GM19043 (cell line): ENCODE measurements around the gene DENND1A.
"Not testable (repeated sequence)": the region's sequence is repeated elsewhere in the genome, so short reads cannot be mapped to it uniquely, and the experiment has no call there.

ENCODE experiments used
- ATAC-seq: cut with Tn5 transposase; IDR thresholded peaks from one replicate; pipeline ENCODE4 v1.9.1; 2021; ENCODE audit warnings: low read depth; ENCODE audit not compliant: unreplicated experiment

Gene DENND1A

DNA sequence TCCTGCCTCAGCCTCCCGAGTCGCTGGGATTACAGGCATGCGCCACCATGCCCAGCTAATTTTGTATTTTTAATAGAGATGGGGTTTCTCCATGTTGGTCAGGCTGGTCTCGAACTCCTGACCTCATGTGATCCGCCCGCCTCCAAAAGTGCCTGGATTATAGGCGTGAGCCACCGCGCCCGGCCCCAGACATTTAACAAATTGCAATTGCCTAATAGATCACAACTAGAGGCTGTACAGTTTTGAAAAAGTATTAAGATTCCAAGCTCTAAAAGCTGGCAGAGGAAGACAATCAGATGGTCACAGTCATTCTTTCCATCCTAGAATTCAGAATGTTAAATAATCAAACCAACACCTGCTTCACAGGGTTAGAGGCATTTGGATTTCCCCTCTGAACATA, 293.1 kb downstream of the DENND1A start:
- not testable (repeated sequence) for ATAC-seq

DNA sequence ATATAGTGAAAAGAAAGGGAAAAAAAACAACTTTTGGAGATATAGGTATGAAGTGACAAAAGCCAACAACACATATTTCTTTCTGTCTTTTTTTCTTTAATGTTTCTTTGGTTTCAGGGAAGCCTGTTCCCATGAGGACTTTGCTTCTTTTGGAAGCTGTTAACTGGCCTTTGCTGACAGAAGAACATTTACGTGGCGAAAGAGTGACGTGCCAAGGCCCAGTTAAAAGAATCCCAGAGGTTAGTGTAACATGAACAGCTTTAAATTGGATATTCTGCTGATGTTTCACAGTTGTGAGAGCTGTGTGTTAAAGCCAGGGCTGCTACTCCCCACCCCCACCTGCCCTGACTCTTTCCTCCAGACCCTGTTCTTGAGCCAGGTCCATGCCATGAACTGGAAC, 298.1 kb downstream of the DENND1A start:
- ATAC-seq = no peak

GRCh38 chr9:123630233-123630632, 299.7 kb downstream of the DENND1A start:
- no peak for ATAC-seq

- no peak for ATAC-seq
Measured at GRCh38 chr9:123629531-123629930, 300.4 kb downstream of the DENND1A start.

DNA sequence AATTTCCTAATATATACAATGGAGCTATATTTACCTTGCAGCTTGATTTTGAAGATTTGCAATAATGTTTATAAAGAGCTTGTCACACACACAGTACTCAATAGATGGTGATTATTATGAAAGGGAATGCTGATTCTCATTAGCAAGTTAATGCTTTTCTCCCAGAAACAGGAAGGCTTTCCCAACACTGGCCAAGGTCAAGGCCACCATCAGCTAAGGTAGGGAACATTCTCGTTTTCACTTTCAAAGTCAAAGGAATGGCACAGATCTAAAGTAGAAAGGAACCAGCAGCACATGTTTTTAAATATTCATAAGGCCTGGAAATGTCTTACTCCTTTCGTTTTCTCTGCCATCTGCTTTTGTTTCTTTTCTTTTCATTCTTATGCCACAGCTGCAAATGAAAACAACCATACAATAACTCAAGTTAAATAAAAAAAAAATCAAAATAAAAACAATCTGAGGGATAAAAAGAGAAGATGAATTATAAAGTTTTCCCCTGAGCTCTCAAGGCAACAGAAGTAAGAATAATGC, 307.1 kb downstream of the DENND1A start:
- no peak for ATAC-seq

DNA sequence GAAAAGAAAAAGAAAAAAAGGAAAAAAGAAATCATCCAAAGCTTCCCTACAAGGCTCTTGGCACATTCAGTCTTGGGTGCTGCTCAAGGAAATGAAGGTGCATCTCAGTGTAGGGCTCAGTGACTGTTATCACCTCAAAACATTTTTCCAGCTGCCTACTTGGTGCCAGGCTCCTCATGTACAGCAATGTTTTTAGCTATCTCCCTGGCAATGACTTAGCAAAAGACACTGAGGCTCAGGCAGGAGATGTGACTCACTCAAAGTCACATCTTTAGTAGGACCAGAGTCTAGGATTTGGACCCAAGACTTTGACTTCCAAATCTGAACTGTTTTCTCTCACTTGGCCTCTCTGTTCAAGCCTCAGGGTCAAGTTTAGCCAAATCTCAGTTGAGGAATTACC, 309.7 kb downstream of the DENND1A start:
- ATAC-seq = no peak

- no peak for ATAC-seq
Measured at GRCh38 chr9:123617952-123618678, 311.8 kb downstream of the DENND1A start.

DNA sequence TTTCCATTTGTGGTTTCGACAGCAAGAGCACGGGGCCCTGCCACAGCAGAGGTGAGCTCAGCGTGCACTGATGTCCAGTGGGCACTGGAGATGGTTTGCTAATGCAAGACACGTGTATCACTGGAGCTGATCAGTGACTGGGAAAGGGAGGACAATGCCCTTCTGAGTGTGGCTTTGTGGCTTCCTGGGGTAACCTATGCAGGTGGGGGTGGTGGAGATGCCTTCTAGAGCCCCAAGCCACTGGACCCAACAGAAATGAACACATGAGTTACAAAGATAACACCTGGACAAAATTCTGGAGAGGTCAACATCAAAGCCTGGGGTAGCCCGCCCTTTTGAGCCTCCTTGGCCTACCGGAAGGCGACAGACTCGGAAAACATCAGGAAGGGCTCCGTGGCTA, 312.6 kb downstream of the DENND1A start:
- no peak for ATAC-seq

- no peak for ATAC-seq
Measured at GRCh38 chr9:123616707-123617106, 313.2 kb downstream of the DENND1A start.

GRCh38 chr9:123615381-123615780, 314.5 kb downstream of the DENND1A start:
- no peak for ATAC-seq

DNA sequence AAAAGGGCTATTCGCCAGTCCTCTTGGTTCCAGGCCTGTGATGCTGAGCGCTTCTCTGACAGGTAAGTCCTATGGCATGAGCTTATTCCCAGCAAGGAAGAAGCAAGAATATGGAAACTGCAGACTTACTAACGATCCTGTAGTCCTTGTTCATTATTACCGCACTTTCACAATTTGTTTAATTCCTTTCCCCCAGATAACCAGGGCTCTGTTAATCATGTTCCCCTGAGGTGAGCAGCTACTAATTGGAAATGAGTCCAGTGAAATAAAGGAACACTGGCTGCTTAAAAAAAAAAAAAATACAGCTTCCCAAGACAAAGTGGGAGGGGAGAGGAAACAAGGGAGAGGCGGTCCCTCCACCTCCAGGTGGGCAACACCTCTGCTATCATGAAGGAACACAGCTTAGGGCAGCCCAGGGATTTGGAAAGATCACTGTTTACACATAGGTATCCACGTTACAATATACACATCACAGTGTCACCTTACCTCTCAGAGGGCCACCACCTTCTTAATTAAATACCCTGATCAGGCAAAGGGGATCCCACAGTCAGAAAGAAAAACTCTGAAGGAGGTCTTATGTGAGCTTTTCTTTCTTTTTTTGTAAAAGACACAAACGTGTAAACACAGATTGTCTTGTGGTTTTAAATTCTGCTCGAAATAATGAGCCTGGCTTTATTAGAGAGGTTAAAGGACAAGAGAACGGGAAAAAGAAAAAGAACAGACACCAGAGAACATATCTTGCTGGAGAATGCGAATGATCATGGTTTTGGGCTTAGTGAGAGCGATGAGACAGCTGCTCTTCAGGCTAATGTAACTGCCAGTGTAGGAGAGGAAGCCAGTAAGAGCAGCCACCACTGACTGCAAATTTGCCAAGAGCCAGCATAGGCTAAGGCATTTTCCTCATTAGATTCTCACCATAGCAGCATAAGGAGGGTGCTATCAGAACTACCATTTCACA, 315.3 kb downstream of the DENND1A start:
- no peak for ATAC-seq

DNA sequence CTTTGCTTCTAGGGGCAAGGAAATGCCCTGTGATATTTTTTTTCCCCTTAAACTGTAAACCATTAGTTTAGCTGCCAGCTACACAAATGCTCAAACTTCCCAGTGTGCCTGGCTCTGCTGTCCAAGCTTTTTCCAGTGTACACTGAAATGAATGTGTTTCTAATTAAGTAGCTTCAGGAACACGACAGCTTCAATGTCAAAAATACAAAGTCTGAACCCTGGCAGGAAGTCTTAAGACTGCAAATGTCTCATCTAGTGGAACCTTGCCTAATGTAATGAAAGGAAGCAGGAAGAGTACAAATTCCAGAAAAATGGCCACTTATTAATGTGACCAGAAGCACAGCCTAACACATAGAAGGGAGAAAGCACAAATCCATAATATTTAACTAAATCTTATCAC, 318.7 kb downstream of the DENND1A start:
- ATAC-seq = no peak

GRCh38 chr9:123609844-123610243, 320.1 kb downstream of the DENND1A start:
- ATAC-seq = no peak

DNA sequence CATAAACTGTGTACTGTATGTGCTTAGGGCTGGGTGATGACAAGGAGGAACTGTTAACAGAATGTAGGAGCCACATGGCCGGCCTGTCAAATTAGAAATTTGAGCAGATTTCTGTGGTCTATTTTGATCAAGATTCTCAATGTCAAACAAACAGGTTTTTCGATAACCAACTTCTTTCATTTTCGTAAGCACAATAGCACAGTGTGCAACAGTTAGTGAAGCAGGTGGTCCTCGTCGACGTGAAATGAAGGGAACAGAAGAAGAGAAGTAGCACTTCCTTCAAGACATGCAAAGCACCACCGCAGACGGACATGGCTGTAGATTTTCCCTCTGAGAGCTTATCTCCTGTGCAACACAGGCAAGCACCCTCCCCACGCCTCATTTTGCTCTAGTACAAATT, 321.8 kb downstream of the DENND1A start:
- ATAC-seq = peak; percentile 93

- no peak for ATAC-seq
Measured at GRCh38 chr9:123607479-123607878, 322.4 kb downstream of the DENND1A start.

DNA sequence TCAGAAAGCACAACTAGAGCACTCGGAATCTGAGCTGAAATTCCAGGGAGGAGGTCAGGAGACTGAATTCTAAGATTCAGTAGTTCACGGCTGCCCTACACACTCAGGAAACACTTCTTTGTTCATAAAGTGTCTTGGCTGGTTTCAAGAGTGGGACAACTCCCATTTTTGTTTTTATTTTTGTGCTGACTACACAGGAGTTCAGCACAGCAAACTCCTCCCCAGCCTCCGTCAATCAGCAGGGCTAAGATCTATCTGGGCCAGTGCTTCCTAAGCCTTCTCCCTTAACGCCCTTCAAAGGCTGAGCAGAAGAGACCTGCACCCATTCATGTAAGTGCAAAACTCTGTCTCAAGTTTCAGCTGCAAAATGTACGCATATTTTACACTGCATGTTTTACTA, 323.8 kb downstream of the DENND1A start:
- no peak for ATAC-seq

- ATAC-seq = no peak
Measured at GRCh38 chr9:123605286-123605685, 324.6 kb downstream of the DENND1A start.

DNA sequence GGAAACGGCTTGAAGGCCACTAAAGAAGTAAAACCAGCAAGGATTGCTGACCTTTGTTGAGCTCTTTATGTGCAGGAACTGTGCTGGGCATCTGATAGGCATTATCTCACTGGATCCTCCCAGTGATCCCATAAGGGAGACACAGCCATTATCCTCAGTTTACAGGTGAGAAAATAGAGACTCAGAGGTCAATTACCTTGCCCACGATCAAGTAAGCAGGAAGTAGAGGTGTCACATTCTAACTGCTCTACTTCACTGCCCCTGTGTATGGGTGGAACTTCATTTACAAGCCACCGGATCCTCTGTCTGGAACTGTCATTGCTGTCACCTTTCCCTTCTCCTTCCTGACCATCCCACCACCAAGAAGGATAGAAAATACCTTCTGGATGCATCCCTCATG, 325.1 kb downstream of the DENND1A start:
- no peak for ATAC-seq

GRCh38 chr9:123601828-123602227, 328.1 kb downstream of the DENND1A start:
- ATAC-seq = no peak

DNA sequence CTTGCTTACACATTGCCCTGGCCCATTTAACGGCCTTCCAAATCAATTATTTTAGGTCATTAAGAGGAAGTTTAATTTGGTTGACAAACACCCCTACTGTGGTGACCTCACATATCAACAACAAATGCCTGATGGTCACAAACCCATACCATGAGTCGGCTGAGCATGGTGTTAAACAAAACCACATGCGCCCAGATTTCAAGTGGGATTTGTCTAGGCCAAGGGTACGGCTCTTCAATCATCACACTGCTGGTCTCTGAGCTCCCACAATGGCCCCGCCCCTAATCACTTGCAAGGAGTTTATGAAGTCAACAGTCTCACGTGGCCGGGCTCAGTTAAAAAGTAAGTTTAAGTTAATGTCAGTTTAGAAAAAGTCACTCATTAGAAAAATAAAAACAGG, 330.1 kb downstream of the DENND1A start:
- ATAC-seq = no peak

GRCh38 chr9:123597876-123598556, 331.9 kb downstream of the DENND1A start:
- no peak for ATAC-seq
